IPS-11a (cell line): ENCODE measurements around the gene VWA5B2.
"Not testable (repeated sequence)": the region's sequence is repeated elsewhere in the genome, so short reads cannot be mapped to it uniquely, and the experiment has no call there.

Source experiments
- H3K4me3 ChIP-seq: one replicate; pipeline ENCODE4 v1.5.1; 2013; ENCODE audit warnings: low read depth, low read length, control low read depth

VWA5B2 gene

GRCh38 chr3:184241141-184241446, 11.7 kb downstream of the VWA5B2 start:
- H3K4me3 ChIP-seq = no peak overlapping the region

- no peak overlapping the region for H3K4me3 ChIP-seq
These were observed 12.3 kb downstream of the VWA5B2 start for GRCh38 chr3:184241447-184242296.

GRCh38 chr3:184242297-184242685, 12.9 kb downstream of the VWA5B2 start:
- no peak overlapping the region for H3K4me3 ChIP-seq

- peak within 1 kb of the TSS; percentile 99 for H3K4me3 ChIP-seq
These were observed 19.3 kb downstream of the VWA5B2 start, which contains the start of gene ALG3 for GRCh38 chr3:184248454-184249411. Gene ALG3 (minus strand): TSS chr3:184248962. CDS start chr3:184248940, 22 bp downstream.

- H3K4me3 ChIP-seq = peak within 1 kb of the TSS; percentile 99
These were observed 20.2 kb downstream of the VWA5B2 start, which contains the start of gene EEF1AKMT4 for GRCh38 chr3:184249412-184250166. Gene EEF1AKMT4 (plus strand): TSS chr3:184249672. CDS start chr3:184249695, 23 bp downstream.

GRCh38 chr3:184250167-184250828, 20.9 kb downstream of the VWA5B2 start:
- peak overlapping the region; percentile 81 for H3K4me3 ChIP-seq

- no peak overlapping the region for H3K4me3 ChIP-seq
These were observed 26.1 kb downstream of the VWA5B2 start for GRCh38 chr3:184255291-184256039.

GRCh38 chr3:184257083-184257915, 27.9 kb downstream of the VWA5B2 start:
- H3K4me3 ChIP-seq = no peak overlapping the region

GRCh38 chr3:184258926-184259325, 29.5 kb downstream of the VWA5B2 start:
- no peak overlapping the region for H3K4me3 ChIP-seq

GRCh38 chr3:184259396-184259877, 30.1 kb downstream of the VWA5B2 start:
- H3K4me3 ChIP-seq = no peak overlapping the region

- H3K4me3 ChIP-seq = peak overlapping the region; percentile 67
These were observed 30.7 kb downstream of the VWA5B2 start for GRCh38 chr3:184259878-184260723.

GRCh38 chr3:184260724-184261269, 31.4 kb downstream of the VWA5B2 start:
- peak overlapping the region; percentile 67 for H3K4me3 ChIP-seq

GRCh38 chr3:184261270-184261853, 32.0 kb downstream of the VWA5B2 start, which contains the start of gene CAMK2N2:
Gene CAMK2N2 (minus strand): TSS chr3:184261553. CDS start chr3:184261285, 268 bp downstream.
- H3K4me3 ChIP-seq = peak within 1 kb of the TSS; percentile 81

GRCh38 chr3:184261854-184262763, 32.7 kb downstream of the VWA5B2 start:
- peak overlapping the region; percentile 81 for H3K4me3 ChIP-seq

- peak overlapping the region; percentile 17 for H3K4me3 ChIP-seq
These were observed 33.4 kb downstream of the VWA5B2 start for GRCh38 chr3:184262764-184263179.

- not testable (repeated sequence) for H3K4me3 ChIP-seq
These were observed 37.9 kb downstream of the VWA5B2 start for GRCh38 chr3:184267249-184267648.
